ENCODE results near the gene ZNF460.

- TF ChIP-seq CTCF (IDR thresholded peaks at IDR 0.05) (no peak), EZH2 (IDR thresholded peaks at IDR 0.05; ENCODE audit: borderline replicate concordance, insufficient read depth, low read depth, low read length, poor library complexity, severe bottlenecking) (no peak)
Observed at GRCh38 chr19:57288373-57288772, 8.1 kb downstream of the ZNF460 start.
